Mammary epithelial cell (primary cell): ENCODE data around the gene STON2.

ENCODE experiments used
- EZH2 ChIP-seq: IDR thresholded peaks from 2 replicates; pipeline ENCODE4 v1.6.1; 2012; ENCODE audit warnings: low read length, inconsistent platforms, borderline replicate concordance
- TF ChIP-seq, protein P1 (sequence below), 2 donors: IDR thresholded peaks in 1 of 2; conservative IDR thresholded peaks in 1 of 2; 2 replicates each; pipeline ENCODE4 v1.5.1; 2011 to 2012; ENCODE audit warnings: inconsistent platforms in 2 of 2, low read length in 2 of 2, mild to moderate bottlenecking in 2 of 2, control low read depth in 1 of 2, low read depth in 1 of 2; ENCODE audit not compliant: insufficient read depth in 1 of 2; ENCODE audit errors: extremely low read depth in 1 of 2

DNA sequence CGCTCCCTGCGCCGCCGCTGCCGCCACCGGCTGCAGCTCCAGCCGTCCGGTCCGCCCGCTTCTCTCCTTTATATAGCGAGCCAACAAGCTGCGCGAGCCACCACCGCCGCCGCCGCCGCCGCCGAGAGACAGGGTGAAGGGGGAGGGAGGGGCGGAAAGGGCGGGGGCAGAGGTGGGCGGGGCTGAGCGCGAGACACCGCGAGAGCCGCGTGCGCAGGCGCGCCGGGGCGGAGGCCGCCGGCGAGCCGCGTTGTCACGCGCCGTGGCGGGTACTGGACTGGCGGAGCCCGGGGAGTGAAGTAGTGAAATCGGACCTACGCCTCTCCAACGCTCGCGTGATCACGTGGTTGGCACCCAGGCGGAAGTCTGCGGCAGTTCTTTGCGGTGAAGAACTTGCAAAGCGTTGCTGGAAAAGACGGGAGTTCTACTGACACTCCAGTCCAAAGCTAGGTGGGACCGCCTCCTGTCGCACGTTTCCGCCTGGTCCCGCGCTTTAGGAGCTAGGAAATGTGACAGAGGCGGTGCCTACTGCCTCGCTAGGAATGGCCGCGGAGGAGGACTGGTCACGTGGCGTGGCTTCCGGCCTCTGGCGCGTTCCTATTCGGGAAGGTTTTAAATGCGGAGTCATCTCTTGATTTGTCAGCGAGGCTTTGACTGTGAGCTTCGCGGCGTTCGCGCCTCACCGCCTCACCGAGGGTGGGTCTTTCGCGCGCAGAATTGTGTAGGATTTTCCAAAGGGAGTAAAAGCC is 179.1 kb downstream of the STON2 start, which contains the start of gene GTF2A1:
- TF ChIP-seq, protein P1, sequence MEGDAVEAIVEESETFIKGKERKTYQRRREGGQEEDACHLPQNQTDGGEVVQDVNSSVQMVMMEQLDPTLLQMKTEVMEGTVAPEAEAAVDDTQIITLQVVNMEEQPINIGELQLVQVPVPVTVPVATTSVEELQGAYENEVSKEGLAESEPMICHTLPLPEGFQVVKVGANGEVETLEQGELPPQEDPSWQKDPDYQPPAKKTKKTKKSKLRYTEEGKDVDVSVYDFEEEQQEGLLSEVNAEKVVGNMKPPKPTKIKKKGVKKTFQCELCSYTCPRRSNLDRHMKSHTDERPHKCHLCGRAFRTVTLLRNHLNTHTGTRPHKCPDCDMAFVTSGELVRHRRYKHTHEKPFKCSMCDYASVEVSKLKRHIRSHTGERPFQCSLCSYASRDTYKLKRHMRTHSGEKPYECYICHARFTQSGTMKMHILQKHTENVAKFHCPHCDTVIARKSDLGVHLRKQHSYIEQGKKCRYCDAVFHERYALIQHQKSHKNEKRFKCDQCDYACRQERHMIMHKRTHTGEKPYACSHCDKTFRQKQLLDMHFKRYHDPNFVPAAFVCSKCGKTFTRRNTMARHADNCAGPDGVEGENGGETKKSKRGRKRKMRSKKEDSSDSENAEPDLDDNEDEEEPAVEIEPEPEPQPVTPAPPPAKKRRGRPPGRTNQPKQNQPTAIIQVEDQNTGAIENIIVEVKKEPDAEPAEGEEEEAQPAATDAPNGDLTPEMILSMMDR (conservative IDR thresholded peaks at IDR 0.05 in 1 of 2, IDR thresholded peaks at IDR 0.05 in 1 of 2; ENCODE audit: extremely low read depth in 1 of 2, insufficient read depth in 1 of 2, low read depth in 1 of 2, low read length in 2 of 2): no peak
- TF ChIP-seq EZH2: no peak
